HTERT RPE-1 (cell line): ENCODE data around the gene VPS16.

Source experiments
- in situ Hi-C: fragments of 300-500 bp; cut with MboI; formaldehyde crosslinking; loops from 4 replicates; pipeline ENCODE4 v1.14.3; 2020; ENCODE audit warnings: low sequenced_read_pairs

The VPS16 gene

GRCh38 chr20:2834401-2835110 lies 6.0 kb upstream of the VPS16 start:
- in situ Hi-C loops = no loop called here

- in situ Hi-C loops = no loop called here
Measured at GRCh38 chr20:2835331-2835796, 5.2 kb upstream of the VPS16 start.

- in situ Hi-C loops = no loop called here
Measured at GRCh38 chr20:2836035-2836434, 4.5 kb upstream of the VPS16 start.

GRCh38 chr20:2837221-2837960 lies 3.2 kb upstream of the VPS16 start:
- in situ Hi-C loops = no loop called here

- in situ Hi-C loops = no loop called here
Measured at GRCh38 chr20:2838170-2838797, 2.3 kb upstream of the VPS16 start.

GRCh38 chr20:2838847-2839671 lies 1.5 kb upstream of the VPS16 start:
- in situ Hi-C loops = no loop called here

- in situ Hi-C loops = no loop called here
Measured at GRCh38 chr20:2839732-2840137, 810 bp upstream of the VPS16 start.

GRCh38 chr20:2840967-2841531 lies 504 bp downstream of the VPS16 start:
- in situ Hi-C loops = no loop called here

- in situ Hi-C loops = no loop called here
Measured at GRCh38 chr20:2845607-2846006, 5.1 kb downstream of the VPS16 start.

- in situ Hi-C loops = no loop called here
Measured at GRCh38 chr20:2846698-2847097, 6.2 kb downstream of the VPS16 start.

- in situ Hi-C loops = no loop called here
Measured at GRCh38 chr20:2847802-2848201, 7.3 kb downstream of the VPS16 start.

- in situ Hi-C loops = no loop called here
Measured at GRCh38 chr20:2849529-2849928, 9.0 kb downstream of the VPS16 start.

- in situ Hi-C loops = no loop called here
Measured at GRCh38 chr20:2851086-2851485, 10.5 kb downstream of the VPS16 start.

- in situ Hi-C loops = no loop called here
Measured at GRCh38 chr20:2858591-2858990, 18.0 kb downstream of the VPS16 start.

GRCh38 chr20:2859330-2860121 lies 19.0 kb downstream of the VPS16 start:
- in situ Hi-C loops = no loop called here

GRCh38 chr20:2864626-2865025 lies 24.1 kb downstream of the VPS16 start:
- in situ Hi-C loops = no loop called here

GRCh38 chr20:2865101-2865500 lies 24.6 kb downstream of the VPS16 start:
- in situ Hi-C loops = no loop called here

GRCh38 chr20:2865630-2866029 lies 25.1 kb downstream of the VPS16 start:
- in situ Hi-C loops = no loop called here

- in situ Hi-C loops = no loop called here
Measured at GRCh38 chr20:2866236-2866635, 25.7 kb downstream of the VPS16 start.
